Ovary (tissue), 3 donors: ENCODE data around the gene IFNGR1.

Experiments used
- POLR2A ChIP-seq: fragments of 450-650 bp; IDR thresholded peaks from one replicate; pipeline ENCODE4 v1.6.1; 2017; ENCODE audit warnings: antibody characterized with exemption, mild to moderate bottlenecking, moderate library complexity
- TF ChIP-seq, protein P1 (sequence below), 3 donors: fragments of 450-650 bp in 2 of 3; fragments of 200-600 bp in 1 of 3; IDR thresholded peaks; one replicate each; pipeline versions ENCODE4 v1.5.1 to v1.8.0; 2016 to 2022; ENCODE audit warnings: antibody characterized with exemption in 3 of 3, mild to moderate bottlenecking in 1 of 3
- donor health status: DM: no; HTN: no; CAD: no.

DNA sequence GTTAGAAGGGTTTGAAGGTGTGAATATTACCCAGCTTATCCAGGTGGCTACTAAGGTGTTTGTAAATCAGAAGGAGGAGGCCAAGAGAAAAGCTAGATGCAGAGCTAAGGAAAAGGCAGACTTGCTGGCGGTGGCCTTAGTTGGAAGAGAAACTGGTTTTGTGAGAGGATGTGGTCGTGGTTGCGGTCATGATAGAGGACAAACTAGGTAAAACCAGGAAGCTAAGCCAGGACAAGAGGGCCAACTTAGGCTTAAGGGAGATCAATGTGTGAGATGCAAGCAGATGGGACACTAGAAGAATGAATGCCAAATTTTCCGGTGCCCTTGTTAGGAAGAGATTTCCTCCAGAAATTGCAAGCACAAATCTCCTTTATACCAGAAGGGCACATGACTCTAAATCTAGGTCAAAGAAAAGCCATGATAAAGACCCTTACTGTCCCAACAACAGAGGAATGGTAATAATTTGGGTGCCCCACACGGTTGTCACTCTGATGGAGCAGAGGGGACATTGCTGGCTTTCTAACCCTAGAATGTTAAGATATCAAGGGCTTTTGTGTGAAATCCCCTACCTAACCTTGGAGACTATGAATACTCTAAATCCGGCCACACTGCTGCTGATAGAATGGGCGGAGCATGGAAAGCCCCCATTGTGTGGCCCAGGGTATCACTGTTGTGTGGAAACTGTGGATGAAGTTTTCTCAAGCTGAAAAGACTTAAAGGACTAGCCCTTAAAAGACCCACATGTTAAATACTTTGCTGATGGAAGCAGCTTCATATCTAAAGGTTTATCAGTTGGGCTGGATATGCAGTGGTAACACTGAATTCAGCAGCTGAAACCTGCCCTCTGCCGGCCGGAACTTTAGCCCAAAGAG, 53.6 kb downstream of the IFNGR1 start:
- TF ChIP-seq, protein P1, sequence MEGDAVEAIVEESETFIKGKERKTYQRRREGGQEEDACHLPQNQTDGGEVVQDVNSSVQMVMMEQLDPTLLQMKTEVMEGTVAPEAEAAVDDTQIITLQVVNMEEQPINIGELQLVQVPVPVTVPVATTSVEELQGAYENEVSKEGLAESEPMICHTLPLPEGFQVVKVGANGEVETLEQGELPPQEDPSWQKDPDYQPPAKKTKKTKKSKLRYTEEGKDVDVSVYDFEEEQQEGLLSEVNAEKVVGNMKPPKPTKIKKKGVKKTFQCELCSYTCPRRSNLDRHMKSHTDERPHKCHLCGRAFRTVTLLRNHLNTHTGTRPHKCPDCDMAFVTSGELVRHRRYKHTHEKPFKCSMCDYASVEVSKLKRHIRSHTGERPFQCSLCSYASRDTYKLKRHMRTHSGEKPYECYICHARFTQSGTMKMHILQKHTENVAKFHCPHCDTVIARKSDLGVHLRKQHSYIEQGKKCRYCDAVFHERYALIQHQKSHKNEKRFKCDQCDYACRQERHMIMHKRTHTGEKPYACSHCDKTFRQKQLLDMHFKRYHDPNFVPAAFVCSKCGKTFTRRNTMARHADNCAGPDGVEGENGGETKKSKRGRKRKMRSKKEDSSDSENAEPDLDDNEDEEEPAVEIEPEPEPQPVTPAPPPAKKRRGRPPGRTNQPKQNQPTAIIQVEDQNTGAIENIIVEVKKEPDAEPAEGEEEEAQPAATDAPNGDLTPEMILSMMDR (IDR thresholded peaks at IDR 0.05), result no peak
- TF ChIP-seq POLR2A, result no peak
